Skeletal muscle tissue (tissue), 4 donors: ENCODE measurements around the gene TNS1. TPM values are rescaled to one million over a fixed set of nuclear protein-coding genes. Genes with fewer than 3 reads are reported as not detected.

Experiments
- H3K27ac ChIP-seq: one replicate; pipeline ENCODE4 v1.7.0; 2013; ENCODE audit warnings: mild to moderate bottlenecking, low read depth, low read length, inconsistent platforms
- H3K27me3 ChIP-seq, 3 donors: one replicate each; pipeline ENCODE4 v1.7.0; 2013; ENCODE audit warnings: low read length in 3 of 3; ENCODE audit not compliant: control insufficient read depth in 3 of 3, insufficient read depth in 3 of 3
- H3K36me3 ChIP-seq, 3 donors: one replicate each; pipeline ENCODE4 v1.7.0; 2013; ENCODE audit warnings: low read length in 3 of 3; ENCODE audit not compliant: control insufficient read depth in 3 of 3, insufficient read depth in 3 of 3
- H3K4me1 ChIP-seq, 3 donors: one replicate each; pipeline ENCODE4 v1.7.0; 2013; ENCODE audit warnings: low read length in 3 of 3, mild to moderate bottlenecking in 3 of 3; ENCODE audit not compliant: control insufficient read depth in 3 of 3, insufficient read depth in 3 of 3
- H3K4me3 ChIP-seq, 3 donors: one replicate each; pipeline ENCODE4 v1.7.0; 2013; ENCODE audit warnings: low read length in 3 of 3
- H3K9ac ChIP-seq, 3 donors: one replicate each; pipeline ENCODE4 v1.7.0; 2013; ENCODE audit warnings: low read length in 3 of 3, mild to moderate bottlenecking in 3 of 3, moderate library complexity in 2 of 3, low read depth in 1 of 3
- H3K9me3 ChIP-seq, 3 donors: one replicate each; pipeline ENCODE4 v1.7.0; 2013; ENCODE audit warnings: low read length in 3 of 3; ENCODE audit not compliant: control insufficient read depth in 3 of 3
- total RNA-seq: library from RNA; depleted of rRNA; stranded (reverse); fragments of >200 nt; gene quantifications from one replicate; pipeline ENCODE4 v1.2.3, GENCODE V29; 2014
- donor health status: Osteomylitis.

The TNS1 gene
- total RNA-seq, 1 donor from 2014 or later, result 73.1 TPM

DNA sequence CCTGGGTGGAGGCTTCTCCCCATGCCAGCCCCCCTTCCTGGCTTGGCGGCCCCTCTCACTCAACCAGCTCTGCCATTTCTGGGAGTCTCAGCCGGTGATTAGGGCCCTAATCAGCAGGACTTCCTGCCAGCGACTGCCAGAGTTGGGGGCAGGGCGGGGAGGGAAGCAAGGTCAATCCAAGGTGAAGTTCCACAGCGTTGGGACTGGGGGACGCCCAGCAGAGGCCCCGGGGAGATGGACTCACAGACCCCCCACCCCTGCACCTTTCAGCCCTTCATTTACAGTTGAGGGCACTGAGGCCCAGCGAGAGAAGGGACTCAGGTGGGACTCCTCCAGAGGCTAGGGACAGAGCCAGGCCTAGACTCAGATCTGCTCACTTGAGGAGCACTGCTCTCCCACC is 65.3 kb downstream of the TNS1 start:
- H3K27ac ChIP-seq, result peak overlapping the region; percentile 87
- peak overlapping the region; percentile 63 to 79 (median 66) for H3K9ac ChIP-seq
- H3K9me3 ChIP-seq, result no peaks in the 10 kb centered on the region
- peaks cover 0 to 4% (median 4%) of the 10 kb centered on the region in 3 donors for H3K36me3 ChIP-seq
- H3K27me3 ChIP-seq, result no peaks in the 10 kb centered on the region
- H3K4me1 ChIP-seq, result peaks cover 84 to 91% (median 87%) of the 10 kb centered on the region in 3 donors
- H3K4me3 ChIP-seq, result peak overlapping the region; percentile 23 to 54 (median 32)

DNA sequence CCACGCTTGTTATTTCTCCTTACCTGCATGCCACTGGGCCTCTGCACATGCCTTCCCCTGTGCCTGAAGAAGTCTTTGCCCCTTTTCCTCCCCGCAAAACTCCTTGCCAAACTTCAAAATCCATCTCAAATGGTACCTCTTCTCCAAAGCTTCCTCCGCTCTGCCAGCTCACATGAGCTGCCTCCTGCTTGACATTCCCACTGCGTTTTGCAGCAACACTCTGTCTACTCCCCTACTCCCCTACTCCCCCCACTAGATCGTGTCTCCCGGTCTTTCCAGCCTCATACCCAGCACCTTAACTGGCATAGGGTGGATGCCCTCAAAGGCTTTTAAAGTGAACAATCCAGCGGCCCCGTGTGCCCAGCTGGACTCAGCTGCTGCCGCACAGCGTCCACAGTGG is 65.8 kb downstream of the TNS1 start:
- Histone ChIP-seq H3K4me1 (peaks cover 85 to 92% (median 88%) of the 10 kb centered on the region in 3 donors), H3K9me3 (no peaks in the 10 kb centered on the region), H3K4me3 (peak overlapping the region; percentile 17 to 41 (median 35)), H3K27ac (peak overlapping the region; percentile 87), H3K36me3 (peaks cover 0 to 4% (median 4%) of the 10 kb centered on the region in 3 donors), H3K27me3 (no peaks in the 10 kb centered on the region), H3K9ac (peak overlapping the region; percentile 63 to 79 (median 66))

DNA sequence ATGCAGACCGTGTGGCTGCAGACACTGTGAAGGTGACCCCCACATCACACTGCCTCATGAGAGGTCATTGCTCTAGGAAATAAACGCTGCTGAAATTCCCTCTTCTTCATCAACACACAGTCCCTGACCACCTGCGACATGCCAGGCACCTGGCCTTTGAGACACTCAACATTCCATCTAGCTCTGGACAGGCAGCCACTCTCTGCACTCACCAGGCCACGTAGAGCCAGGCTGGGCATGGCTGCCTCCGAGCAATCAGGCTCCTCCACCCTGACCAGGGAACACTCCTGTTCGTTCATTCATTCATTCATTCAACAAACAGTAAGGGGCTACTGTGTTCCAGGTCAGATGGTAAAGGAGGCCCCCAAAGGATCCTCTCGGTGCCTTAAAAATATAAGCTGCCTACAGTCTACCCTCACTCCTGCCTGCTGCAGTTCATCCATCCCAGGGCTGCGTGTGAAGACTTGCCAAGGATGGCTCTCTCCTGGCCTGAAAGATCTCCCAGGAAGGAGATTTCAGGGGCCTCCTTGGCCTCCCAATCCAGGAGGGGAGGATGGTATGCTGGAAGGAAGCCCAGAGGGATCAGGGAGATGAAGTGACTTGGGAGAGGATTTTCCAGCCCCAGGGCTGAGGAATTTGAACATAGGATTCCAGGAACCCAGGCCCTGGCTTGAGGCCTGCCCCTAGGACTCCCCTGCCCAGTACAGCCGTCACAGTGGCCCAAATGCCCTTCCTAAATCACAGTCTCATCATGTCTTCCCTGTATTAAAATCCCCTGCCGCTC is 66.7 kb downstream of the TNS1 start:
- Histone ChIP-seq H3K9me3 (no peaks in the 10 kb centered on the region), H3K4me1 (peaks cover 89 to 93% (median 93%) of the 10 kb centered on the region in 3 donors), H3K36me3 (peaks cover 0 to 4% (median 4%) of the 10 kb centered on the region in 3 donors), H3K27me3 (no peaks in the 10 kb centered on the region), H3K9ac (peak overlapping the region; percentile 27 to 79 (median 66)), H3K4me3 (peak overlapping the region in 2 of 3 donors; percentile 17 to 41), H3K27ac (peak overlapping the region; percentile 87)

DNA sequence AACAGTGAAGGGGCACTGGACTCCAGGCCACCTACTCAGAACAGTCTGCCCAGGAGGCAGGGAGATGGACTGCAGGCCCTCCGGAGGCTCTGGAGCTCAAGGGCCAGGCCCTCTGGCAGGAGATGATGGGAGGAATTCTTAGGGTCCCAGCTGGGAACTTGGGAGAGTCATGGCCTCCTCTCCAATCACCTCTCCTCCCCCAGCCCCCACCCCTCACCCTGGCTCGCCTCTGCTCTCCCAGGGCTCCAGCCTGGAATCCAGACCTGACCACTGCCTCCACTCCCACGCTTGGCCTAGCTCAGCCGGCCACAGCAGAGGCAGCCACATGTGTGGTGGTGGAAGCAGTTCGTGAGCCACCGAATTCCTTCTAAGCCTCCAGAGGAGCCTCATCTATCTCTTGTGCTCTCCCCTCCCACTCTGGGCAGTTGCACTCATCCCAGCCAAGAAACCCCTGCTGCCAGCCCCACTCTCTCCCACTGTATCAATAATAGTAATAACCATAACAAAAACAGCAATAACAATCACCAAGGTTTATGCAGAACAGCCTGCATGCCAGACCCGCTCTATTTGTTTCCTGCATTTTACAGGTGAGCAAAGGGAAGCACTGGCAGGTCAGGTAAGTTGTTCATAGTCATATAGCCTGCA is 67.4 kb downstream of the TNS1 start:
- no peaks in the 10 kb centered on the region for H3K27me3 ChIP-seq
- peaks cover 0 to 4% (median 4%) of the 10 kb centered on the region in 3 donors for H3K36me3 ChIP-seq
- peak overlapping the region; percentile 87 for H3K27ac ChIP-seq
- H3K9me3 ChIP-seq, result no peaks in the 10 kb centered on the region
- H3K4me3 ChIP-seq, result peak overlapping the region; percentile 25 to 54 (median 49)
- H3K4me1 ChIP-seq, result peaks cover 91 to 95% (median 93%) of the 10 kb centered on the region in 3 donors
- peak overlapping the region; percentile 24 to 79 (median 59) for H3K9ac ChIP-seq

DNA sequence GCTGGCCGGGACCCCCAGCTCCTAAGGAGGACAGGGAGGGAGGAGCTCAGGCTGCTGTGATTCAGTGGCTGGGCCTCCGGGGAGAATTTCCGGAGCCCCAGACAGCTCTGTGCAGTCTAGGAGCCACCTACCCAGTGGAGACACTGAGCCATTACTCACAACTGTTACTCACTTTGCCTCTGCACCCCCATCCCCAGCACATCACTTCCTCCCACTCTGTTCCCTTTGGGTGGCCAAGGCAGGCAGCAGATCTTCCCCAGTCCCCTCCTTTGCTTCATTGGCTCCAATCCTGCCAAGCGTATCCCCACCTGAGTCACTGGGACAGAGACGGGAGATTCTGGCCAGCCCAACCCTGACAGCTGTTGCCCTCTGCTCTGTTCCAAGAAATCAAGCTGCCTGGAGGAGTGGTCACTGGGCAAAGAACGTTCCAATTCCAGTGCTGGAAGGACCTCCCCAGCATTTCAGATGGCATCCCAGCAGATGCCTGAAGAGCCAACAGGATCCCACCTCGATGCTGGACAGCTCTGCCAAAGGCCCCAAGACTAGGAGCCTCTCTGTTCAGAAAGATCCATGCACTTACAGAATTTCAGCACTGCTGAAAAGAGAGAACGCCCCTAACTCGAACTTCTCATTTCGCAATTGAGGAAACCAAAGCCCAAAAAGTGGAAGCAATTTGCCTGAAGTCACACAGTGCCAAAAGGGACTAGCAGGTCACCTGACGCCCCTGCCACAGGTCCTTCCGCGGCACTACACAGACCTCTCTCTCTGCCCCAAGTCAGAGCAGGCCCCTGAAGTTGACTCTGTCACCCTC is 68.3 kb downstream of the TNS1 start:
- peak overlapping the region; percentile 52 to 79 (median 59) for H3K9ac ChIP-seq
- H3K27ac ChIP-seq, result peak overlapping the region; percentile 87
- no peaks in the 10 kb centered on the region for H3K9me3 ChIP-seq
- H3K27me3 ChIP-seq, result no peaks in the 10 kb centered on the region
- peak overlapping the region; percentile 25 to 54 (median 49) for H3K4me3 ChIP-seq
- peaks cover 0 to 4% (median 2%) of the 10 kb centered on the region in 3 donors for H3K36me3 ChIP-seq
- peaks cover 93 to 95% (median 95%) of the 10 kb centered on the region in 3 donors for H3K4me1 ChIP-seq

DNA sequence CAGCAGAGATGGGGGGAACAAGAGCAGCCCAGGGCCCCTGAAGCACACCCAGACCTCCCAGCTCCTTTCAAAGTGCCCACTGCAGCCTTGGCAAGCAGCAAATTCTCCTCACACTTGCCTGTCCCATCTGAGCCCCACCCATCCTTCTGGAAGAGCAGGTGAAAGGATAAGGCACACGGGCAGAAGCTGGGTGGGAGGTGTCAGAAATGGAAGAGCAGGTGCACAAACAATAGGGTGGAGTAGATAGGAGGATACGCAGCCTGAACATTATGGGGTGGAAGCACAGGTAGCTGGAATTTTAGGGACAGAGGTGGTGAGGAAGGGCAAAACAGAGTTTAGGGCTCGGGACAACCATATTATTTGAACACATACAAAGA is 69.2 kb downstream of the TNS1 start:
- Histone ChIP-seq H3K4me1 (peaks cover 96 to 97% (median 97%) of the 10 kb centered on the region in 3 donors), H3K27ac (peak overlapping the region; percentile 87), H3K36me3 (peaks cover 0 to 3% (median 0%) of the 10 kb centered on the region in 3 donors), H3K9me3 (no peaks in the 10 kb centered on the region), H3K27me3 (no peaks in the 10 kb centered on the region), H3K9ac (peak overlapping the region; percentile 52 to 79 (median 52)), H3K4me3 (peak overlapping the region in 2 of 3 donors; percentile 26 to 54)

DNA sequence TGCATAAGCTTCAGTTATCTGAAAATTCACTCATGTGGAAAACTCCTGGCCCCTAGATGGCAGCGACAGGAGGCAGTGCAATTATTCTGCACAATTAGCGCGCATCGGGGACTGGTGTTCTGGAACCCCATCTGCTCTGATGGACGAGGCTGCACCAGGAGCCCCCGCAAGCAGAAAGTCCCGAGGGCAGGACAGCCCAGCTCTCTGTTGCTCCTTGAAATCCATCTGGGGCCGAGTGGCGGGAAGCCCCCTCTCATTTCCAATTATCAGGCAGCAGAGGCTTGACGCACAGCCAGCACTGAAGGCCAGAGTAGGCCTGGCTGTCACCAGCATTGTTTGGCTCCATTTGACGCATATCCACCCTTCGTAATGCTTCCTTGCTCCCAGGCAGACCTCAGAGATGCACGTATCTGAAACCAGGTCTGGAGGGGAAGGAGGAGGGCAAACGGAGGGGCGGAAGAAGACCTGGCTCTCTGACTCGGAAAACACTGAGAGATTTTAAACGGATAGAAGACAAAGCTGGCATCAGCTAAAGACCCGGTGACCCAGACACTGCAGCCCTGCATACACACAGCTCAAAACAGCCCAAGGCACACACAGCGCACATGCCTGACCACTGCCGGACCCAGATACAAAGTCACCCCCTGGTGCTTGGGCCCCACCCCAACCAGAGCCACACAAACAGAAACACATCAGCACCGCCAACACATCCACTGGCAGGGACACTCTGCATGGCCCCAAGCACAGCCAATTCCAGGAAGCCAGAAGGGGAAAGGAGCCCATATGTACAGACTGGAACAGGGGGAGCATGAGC is 69.8 kb downstream of the TNS1 start:
- Histone ChIP-seq H3K9me3 (no peaks in the 10 kb centered on the region), H3K36me3 (no peaks in the 10 kb centered on the region), H3K9ac (peak overlapping the region; percentile 8 to 79 (median 52)), H3K4me3 (peak overlapping the region in 2 of 3 donors; percentile 26 to 54), H3K4me1 (peaks cover 96 to 98% (median 98%) of the 10 kb centered on the region in 3 donors), H3K27me3 (no peaks in the 10 kb centered on the region), H3K27ac (peak overlapping the region; percentile 87)

DNA sequence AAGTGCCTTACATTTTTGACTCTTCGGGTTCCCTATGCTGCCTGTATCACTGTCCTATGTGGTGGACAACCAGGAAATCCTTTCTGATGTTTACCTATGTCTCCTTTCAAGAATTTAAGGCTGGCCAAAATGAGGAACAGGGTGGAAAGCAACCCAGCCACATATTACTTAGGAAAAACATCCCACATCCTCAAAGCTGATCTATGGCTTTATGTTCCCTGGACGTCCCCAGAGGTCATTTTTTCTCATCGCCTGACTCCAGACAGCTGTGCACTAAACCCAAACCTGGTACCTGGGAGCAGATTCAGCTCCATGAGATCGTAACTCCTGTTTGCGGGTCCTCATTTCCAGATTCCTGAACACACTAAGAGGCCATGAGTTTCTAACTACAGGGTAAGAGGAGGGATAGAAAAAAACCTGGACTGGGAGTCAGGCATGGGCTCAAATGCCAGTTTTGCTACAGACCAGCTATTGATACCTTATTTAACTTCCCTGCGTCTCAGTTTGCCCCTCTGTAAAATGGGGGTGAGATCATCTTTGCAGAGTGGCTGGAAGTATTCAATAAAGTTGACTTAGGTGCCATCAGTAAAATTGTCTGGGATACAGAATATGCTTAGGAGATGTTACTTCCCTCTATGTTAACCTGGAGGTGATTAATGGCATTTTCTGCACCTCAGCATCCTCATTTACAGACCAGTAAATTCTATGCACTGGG is 70.8 kb downstream of the TNS1 start:
- H3K4me1 ChIP-seq, result peaks cover 96 to 98% (median 98%) of the 10 kb centered on the region in 3 donors

More for the DNA sequence above, 70.8 kb downstream of the TNS1 start:
- no peaks in the 10 kb centered on the region for H3K36me3 ChIP-seq
- no peak overlapping the region for H3K4me3 ChIP-seq
- no peak overlapping the region for H3K9ac ChIP-seq
- peak overlapping the region; percentile 87 for H3K27ac ChIP-seq
- H3K9me3 ChIP-seq, result no peaks in the 10 kb centered on the region
- H3K27me3 ChIP-seq, result no peaks in the 10 kb centered on the region
